ENCODE results near the gene RELL1. TPM values are rescaled to one million over a fixed set of nuclear protein-coding genes. Genes with fewer than 3 reads are reported as not detected.

RELL1 gene
- total RNA-seq, result 40.6 TPM
- long read RNA-seq, transcript RELL1-202 (7 exons, 1,350 nt), result major isoform, 10 of 18 reads
- long read RNA-seq, partial matches to known transcripts, result 1 of 18 reads
- long read RNA-seq, other reads (novel, unspliced or antisense), result 6 of 18 reads

GRCh38 chr4:37686373-37687193 is at the start of gene RELL1:
Gene RELL1 (minus strand): TSS chr4:37686376. CDS start chr4:37686287, 89 bp downstream.
- peak; percentile 100 for DNase-seq (ENCODE audit: low spot score)
- intact Hi-C loops (cut with DNase I), result loop anchor here (1.0 to 10.0 kb wide), 6 partner anchors 20 to 348 kb away; partner anchors contain the start of gene PGM2

- intact Hi-C loops (cut with DNase I), result no loop called here
- DNase-seq (ENCODE audit: low spot score), result no peak
These were observed 49.4 kb upstream of the RELL1 start for GRCh38 chr4:37735578-37735977.

- intact Hi-C loops (cut with DNase I), result no loop called here
- no peak for DNase-seq (ENCODE audit: low spot score)
These were observed 48.8 kb upstream of the RELL1 start for GRCh38 chr4:37734989-37735388.

- intact Hi-C loops (cut with DNase I), result no loop called here
- no peak for DNase-seq (ENCODE audit: low spot score)
These were observed 47.2 kb upstream of the RELL1 start for GRCh38 chr4:37733240-37733867.

GRCh38 chr4:37732526-37733186 is 46.5 kb upstream of the RELL1 start:
- intact Hi-C loops (cut with DNase I), result no loop called here
- no peak for DNase-seq (ENCODE audit: low spot score)

GRCh38 chr4:37729649-37730004 is 43.5 kb upstream of the RELL1 start:
- intact Hi-C loops (cut with DNase I), result no loop called here
- DNase-seq (ENCODE audit: low spot score), result no peak

- intact Hi-C loops (cut with DNase I), result no loop called here
- no peak for DNase-seq (ENCODE audit: low spot score)
These were observed 41.9 kb upstream of the RELL1 start for GRCh38 chr4:37728064-37728463.

GRCh38 chr4:37727635-37728034 is 41.5 kb upstream of the RELL1 start:
- intact Hi-C loops (cut with DNase I), result no loop called here
- DNase-seq (ENCODE audit: low spot score), result no peak

- DNase-seq (ENCODE audit: low spot score), result no peak
- intact Hi-C loops (cut with DNase I), result no loop called here
These were observed 40.5 kb upstream of the RELL1 start for GRCh38 chr4:37726666-37727065.

- no peak for DNase-seq (ENCODE audit: low spot score)
- intact Hi-C loops (cut with DNase I), result no loop called here
These were observed 39.5 kb upstream of the RELL1 start for GRCh38 chr4:37725718-37726117.

GRCh38 chr4:37723067-37723466 is 36.9 kb upstream of the RELL1 start:
- intact Hi-C loops (cut with DNase I), result no loop called here
- no peak for DNase-seq (ENCODE audit: low spot score)

- intact Hi-C loops (cut with DNase I), result no loop called here
- DNase-seq (ENCODE audit: low spot score), result no peak
These were observed 35.9 kb upstream of the RELL1 start for GRCh38 chr4:37721995-37722638.

- intact Hi-C loops (cut with DNase I), result no loop called here
- DNase-seq (ENCODE audit: low spot score), result no peak
These were observed 32.8 kb upstream of the RELL1 start for GRCh38 chr4:37719021-37719420.

- no peak for DNase-seq (ENCODE audit: low spot score)
- intact Hi-C loops (cut with DNase I), result no loop called here
These were observed 31.4 kb upstream of the RELL1 start for GRCh38 chr4:37717576-37717975.

GRCh38 chr4:37715889-37716402 is 29.8 kb upstream of the RELL1 start:
- no peak for DNase-seq (ENCODE audit: low spot score)
- intact Hi-C loops (cut with DNase I), result no loop called here

- DNase-seq (ENCODE audit: low spot score), result no peak
- intact Hi-C loops (cut with DNase I), result no loop called here
These were observed 24.3 kb upstream of the RELL1 start for GRCh38 chr4:37710491-37710890.

GRCh38 chr4:37706032-37706431 is 19.9 kb upstream of the RELL1 start:
- intact Hi-C loops (cut with DNase I), result no loop called here
- DNase-seq (ENCODE audit: low spot score), result no peak

GRCh38 chr4:37705571-37705970 is 19.4 kb upstream of the RELL1 start:
- intact Hi-C loops (cut with DNase I), result no loop called here
- DNase-seq (ENCODE audit: low spot score), result no peak

- no peak for DNase-seq (ENCODE audit: low spot score)
- intact Hi-C loops (cut with DNase I), result no loop called here
These were observed 13.8 kb upstream of the RELL1 start for GRCh38 chr4:37699868-37700481.

Data from cardiac septum (tissue), 1 donor.